ENCODE measurements around the gene HRC.

DNA sequence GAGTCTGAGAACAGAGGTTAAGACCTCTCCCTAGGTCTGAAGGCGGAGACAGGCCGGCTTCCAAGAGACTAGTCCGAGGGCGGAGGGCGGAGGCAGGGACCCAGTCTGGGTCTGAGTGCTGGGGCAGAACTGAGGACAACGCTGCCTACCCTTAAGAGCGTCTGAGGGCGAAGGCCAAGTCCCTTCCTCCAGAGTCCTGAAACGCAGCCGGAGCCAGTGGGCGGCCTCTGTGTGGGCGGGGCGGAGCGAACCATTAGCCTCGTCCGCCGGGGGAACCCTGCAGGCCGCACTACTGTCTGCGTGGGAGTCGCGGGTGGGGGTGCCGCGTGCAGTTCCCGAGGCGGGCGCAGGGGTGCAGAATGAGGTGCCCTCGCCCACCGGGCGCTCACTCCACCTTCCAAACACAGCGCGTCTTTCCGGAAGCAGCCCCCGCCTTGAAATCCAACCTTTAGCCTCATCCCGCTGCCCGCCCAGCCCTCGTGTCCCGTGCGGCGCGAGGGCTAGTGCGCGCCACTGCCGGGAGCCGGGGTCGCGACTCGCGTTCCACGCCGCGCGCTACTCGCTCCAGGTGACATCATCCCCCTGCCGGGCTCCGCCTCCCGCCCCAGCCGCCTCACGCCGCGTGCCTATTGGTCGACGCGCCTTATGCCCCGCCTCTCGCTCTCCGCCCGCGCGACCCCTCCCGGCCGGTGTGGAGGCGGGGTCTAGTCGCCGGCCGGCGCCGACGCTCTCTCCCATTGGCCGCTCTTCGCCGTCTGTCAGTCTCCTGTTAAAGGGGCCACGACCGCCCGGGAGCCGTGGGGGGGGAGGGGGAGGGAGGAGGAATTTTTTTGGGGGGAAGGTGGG is 36.4 kb downstream of the HRC start, which contains the start of gene C19orf73:
- TF ChIP-seq, protein P1, sequence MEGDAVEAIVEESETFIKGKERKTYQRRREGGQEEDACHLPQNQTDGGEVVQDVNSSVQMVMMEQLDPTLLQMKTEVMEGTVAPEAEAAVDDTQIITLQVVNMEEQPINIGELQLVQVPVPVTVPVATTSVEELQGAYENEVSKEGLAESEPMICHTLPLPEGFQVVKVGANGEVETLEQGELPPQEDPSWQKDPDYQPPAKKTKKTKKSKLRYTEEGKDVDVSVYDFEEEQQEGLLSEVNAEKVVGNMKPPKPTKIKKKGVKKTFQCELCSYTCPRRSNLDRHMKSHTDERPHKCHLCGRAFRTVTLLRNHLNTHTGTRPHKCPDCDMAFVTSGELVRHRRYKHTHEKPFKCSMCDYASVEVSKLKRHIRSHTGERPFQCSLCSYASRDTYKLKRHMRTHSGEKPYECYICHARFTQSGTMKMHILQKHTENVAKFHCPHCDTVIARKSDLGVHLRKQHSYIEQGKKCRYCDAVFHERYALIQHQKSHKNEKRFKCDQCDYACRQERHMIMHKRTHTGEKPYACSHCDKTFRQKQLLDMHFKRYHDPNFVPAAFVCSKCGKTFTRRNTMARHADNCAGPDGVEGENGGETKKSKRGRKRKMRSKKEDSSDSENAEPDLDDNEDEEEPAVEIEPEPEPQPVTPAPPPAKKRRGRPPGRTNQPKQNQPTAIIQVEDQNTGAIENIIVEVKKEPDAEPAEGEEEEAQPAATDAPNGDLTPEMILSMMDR (IDR thresholded peaks at IDR 0.05): peak in 3 of 4 donors; percentile 13 to 14 (median 14)
- TF ChIP-seq POLR2A (IDR thresholded peaks at IDR 0.05): peak; percentile 73

All from right lobe of liver (tissue), 4 donors.